WTC11 (cell line): ENCODE results near the gene FBXL7.

Source experiments
- ATF1 ChIP-seq: sonication (generic); formaldehyde crosslinking; IDR thresholded peaks from 2 replicates; pipeline ENCODE4 v1.8.1; 2023; ENCODE audit warnings: mild to moderate bottlenecking, moderate library complexity, missing genetic modification reagents
- OVOL2 ChIP-seq: fragments of 250-450 bp; sonication (Bioruptor Pico); IDR thresholded peaks from 2 replicates; pipeline ENCODE4 v1.9.0; 2021; ENCODE audit warnings: mild to moderate bottlenecking, borderline replicate concordance
- ZNF232 ChIP-seq: sonication (generic); formaldehyde crosslinking; IDR thresholded peaks from 2 replicates; pipeline ENCODE4 v1.8.0; 2022; ENCODE audit warnings: mild to moderate bottlenecking, missing genetic modification reagents
- TF ChIP-seq, protein P1 (sequence below): fragments of 200-600 bp; IDR thresholded peaks from 2 replicates; pipeline ENCODE4 v1.8.0; 2022; ENCODE audit warnings: antibody characterized with exemption
- TF ChIP-seq, protein P2 (sequence below): fragments of 250-450 bp; sonication (Bioruptor Pico); conservative IDR thresholded peaks from 2 replicates; pipeline ENCODE4 v1.9.0; 2021; ENCODE audit warnings: mild to moderate bottlenecking
- TF ChIP-seq, protein P3 (sequence below): sonication (generic); formaldehyde crosslinking; IDR thresholded peaks from 2 replicates; pipeline ENCODE4 v1.8.0; 2022; ENCODE audit warnings: mild to moderate bottlenecking, missing genetic modification reagents
- TF ChIP-seq, protein P4 (sequence below): fragments of 250-450 bp; sonication (Bioruptor Pico); IDR thresholded peaks from 2 replicates; pipeline ENCODE4 v2.1.2; 2022; ENCODE audit warnings: mild to moderate bottlenecking, moderate library complexity
- TF ChIP-seq, protein P5 (sequence below): sonication (generic); formaldehyde crosslinking; IDR thresholded peaks from 2 replicates; pipeline ENCODE4 v1.8.1; 2023; ENCODE audit warnings: mild to moderate bottlenecking, missing genetic modification reagents

DNA sequence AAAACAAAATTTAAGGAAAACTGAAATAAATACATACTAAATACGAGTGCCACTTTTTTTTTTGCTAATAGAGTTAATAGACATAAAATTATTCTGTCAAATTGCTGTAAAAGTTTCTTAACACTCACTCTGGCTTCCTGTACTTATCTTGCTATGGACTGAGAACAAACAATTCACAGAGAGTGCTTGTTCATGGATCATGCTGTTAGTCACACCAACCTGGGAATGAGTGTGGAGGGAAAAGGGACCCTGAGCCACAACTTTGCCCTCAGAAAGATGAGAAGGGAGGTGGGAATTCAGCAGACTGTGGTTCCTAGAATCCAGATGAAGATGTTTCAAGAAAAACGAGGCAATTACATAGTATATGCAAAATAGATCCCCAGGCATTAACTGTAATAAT lies 246.9 kb downstream of the FBXL7 start:
- TF ChIP-seq, protein P1, sequence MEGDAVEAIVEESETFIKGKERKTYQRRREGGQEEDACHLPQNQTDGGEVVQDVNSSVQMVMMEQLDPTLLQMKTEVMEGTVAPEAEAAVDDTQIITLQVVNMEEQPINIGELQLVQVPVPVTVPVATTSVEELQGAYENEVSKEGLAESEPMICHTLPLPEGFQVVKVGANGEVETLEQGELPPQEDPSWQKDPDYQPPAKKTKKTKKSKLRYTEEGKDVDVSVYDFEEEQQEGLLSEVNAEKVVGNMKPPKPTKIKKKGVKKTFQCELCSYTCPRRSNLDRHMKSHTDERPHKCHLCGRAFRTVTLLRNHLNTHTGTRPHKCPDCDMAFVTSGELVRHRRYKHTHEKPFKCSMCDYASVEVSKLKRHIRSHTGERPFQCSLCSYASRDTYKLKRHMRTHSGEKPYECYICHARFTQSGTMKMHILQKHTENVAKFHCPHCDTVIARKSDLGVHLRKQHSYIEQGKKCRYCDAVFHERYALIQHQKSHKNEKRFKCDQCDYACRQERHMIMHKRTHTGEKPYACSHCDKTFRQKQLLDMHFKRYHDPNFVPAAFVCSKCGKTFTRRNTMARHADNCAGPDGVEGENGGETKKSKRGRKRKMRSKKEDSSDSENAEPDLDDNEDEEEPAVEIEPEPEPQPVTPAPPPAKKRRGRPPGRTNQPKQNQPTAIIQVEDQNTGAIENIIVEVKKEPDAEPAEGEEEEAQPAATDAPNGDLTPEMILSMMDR = no peak
- TF ChIP-seq, protein P2, sequence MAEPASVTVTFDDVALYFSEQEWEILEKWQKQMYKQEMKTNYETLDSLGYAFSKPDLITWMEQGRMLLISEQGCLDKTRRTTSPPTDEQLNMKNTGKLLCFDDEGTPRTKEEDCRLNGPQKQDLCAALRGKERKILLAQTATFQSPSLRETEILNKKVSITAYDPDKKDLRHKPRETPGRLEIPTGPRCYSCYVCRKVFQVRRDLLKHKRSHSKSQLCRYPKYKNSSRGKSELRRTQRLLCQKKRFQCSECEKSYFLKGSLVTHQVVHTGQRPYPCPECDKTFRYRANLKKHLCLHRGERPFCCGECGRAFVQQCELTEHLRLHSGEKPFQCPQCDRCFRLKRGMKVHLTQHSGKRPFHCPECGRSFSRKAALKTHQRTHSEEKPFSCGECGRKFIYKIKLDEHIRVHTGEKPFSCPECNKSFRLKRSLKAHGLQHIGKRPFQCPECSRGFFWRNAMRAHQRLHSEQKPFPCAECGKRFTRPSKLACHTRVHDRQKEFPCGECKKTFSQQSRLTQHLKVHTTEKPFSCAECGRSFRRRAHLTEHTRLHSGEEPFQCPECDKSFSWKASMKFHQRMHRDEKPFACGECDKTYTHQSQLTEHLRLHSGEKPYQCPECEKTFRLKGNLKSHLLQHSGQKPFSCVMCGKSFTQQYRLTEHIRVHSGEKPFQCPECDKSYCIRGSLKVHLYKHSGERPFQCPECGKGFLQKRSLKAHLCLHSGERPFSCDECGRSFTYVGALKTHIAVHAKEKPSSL (CRISPR knock-in tag) = no peak
- TF ChIP-seq, protein P3, sequence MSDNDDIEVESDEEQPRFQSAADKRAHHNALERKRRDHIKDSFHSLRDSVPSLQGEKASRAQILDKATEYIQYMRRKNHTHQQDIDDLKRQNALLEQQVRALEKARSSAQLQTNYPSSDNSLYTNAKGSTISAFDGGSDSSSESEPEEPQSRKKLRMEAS (CRISPR knock-in tag) = no peak
- TF ChIP-seq ZNF232 (CRISPR knock-in tag) (no peak), OVOL2 (no peak), ATF1 (CRISPR knock-in tag) (no peak)
- TF ChIP-seq, protein P4, sequence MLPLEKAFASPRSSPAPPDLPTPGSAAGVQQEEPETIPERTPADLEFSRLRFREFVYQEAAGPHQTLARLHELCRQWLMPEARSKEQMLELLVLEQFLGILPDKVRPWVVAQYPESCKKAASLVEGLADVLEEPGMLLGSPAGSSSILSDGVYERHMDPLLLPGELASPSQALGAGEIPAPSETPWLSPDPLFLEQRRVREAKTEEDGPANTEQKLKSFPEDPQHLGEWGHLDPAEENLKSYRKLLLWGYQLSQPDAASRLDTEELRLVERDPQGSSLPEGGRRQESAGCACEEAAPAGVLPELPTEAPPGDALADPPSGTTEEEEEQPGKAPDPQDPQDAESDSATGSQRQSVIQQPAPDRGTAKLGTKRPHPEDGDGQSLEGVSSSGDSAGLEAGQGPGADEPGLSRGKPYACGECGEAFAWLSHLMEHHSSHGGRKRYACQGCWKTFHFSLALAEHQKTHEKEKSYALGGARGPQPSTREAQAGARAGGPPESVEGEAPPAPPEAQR (CRISPR knock-in tag) = no peak
- TF ChIP-seq, protein P5, sequence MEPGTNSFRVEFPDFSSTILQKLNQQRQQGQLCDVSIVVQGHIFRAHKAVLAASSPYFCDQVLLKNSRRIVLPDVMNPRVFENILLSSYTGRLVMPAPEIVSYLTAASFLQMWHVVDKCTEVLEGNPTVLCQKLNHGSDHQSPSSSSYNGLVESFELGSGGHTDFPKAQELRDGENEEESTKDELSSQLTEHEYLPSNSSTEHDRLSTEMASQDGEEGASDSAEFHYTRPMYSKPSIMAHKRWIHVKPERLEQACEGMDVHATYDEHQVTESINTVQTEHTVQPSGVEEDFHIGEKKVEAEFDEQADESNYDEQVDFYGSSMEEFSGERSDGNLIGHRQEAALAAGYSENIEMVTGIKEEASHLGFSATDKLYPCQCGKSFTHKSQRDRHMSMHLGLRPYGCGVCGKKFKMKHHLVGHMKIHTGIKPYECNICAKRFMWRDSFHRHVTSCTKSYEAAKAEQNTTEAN (CRISPR knock-in tag) = no peak
